Measurements from ENCODE around the gene ZNF823. TPM values are rescaled to one million over a fixed set of nuclear protein-coding genes. Genes with fewer than 3 reads are reported as not detected.
A peak's percentile ranks its signal among the peaks of the same experiment; 100 is the strongest.

The ZNF823 gene
- total and polyA plus RNA-seq, 7 donors: 4.1 to 22.8 (median 12.5) TPM

GRCh38 chr19:11675569-11675968 lies 63.2 kb downstream of the ZNF823 start:
- no peak for TF ChIP-seq CTCF (IDR thresholded peaks at IDR 0.05)
- H3K36me3 ChIP-seq: no peaks in the 10 kb centered on the region
- DNase-seq: no peak
- intact Hi-C loops (cut with DNase I): no loop called here
- H3K27ac ChIP-seq: no peak overlapping the region
- H3K9me3 ChIP-seq: peaks cover 0 to 6% (median 2%) of the 10 kb centered on the region in 4 donors
- WGBS, 2 donors: 94 to 97% methylated on average over 6 of the region's 6 CpGs
- no peak overlapping the region for H3K4me3 ChIP-seq
- peaks cover 0 to 8% (median 0%) of the 10 kb centered on the region in 3 donors for H3K27me3 ChIP-seq
- H3K4me1 ChIP-seq: peaks cover 0 to 12% (median 8%) of the 10 kb centered on the region in 4 donors

- H3K4me3 ChIP-seq: peak overlapping the region; percentile 34 to 53 (median 43)
- no peak for DNase-seq
- H3K36me3 ChIP-seq: no peaks in the 10 kb centered on the region
- H3K27ac ChIP-seq: peak overlapping the region in 2 of 4 donors; percentile 25 to 38
- TF ChIP-seq POLR2AphosphoS5 (IDR thresholded peaks at IDR 0.05): no peak
- TF ChIP-seq POLR2A (IDR thresholded peaks at IDR 0.05): no peak
- TF ChIP-seq EP300 (IDR thresholded peaks at IDR 0.05): no peak
- TF ChIP-seq CTCF (IDR thresholded peaks at IDR 0.05): no peak
- intact Hi-C loops (cut with DNase I): no loop called here
- H3K9me3 ChIP-seq: no peaks in the 10 kb centered on the region
- H3K4me1 ChIP-seq: peaks cover 0 to 12% (median 8%) of the 10 kb centered on the region in 4 donors
- 13 to 48% methylated on average over 26 of the region's 26 CpGs for WGBS, 2 donors
- peaks cover 0 to 8% (median 0%) of the 10 kb centered on the region in 3 donors for H3K27me3 ChIP-seq
These were observed 64.7 kb downstream of the ZNF823 start for GRCh38 chr19:11674067-11674492.

- DNase-seq: peak; percentile 82
These were observed 65.1 kb downstream of the ZNF823 start for GRCh38 chr19:11673608-11674041.

More at GRCh38 chr19:11673608-11674041, 65.1 kb downstream of the ZNF823 start:
- WGBS, 2 donors: 4 to 16% methylated on average over 14 of the region's 14 CpGs
- Histone ChIP-seq H3K9me3 (no peaks in the 10 kb centered on the region), H3K4me1 (peaks cover 0 to 12% (median 8%) of the 10 kb centered on the region in 4 donors), H3K27ac (peak overlapping the region in 1 of 4 donors; percentile 38), H3K4me3 (peak overlapping the region; percentile 34 to 53 (median 43)), H3K36me3 (no peaks in the 10 kb centered on the region), H3K27me3 (peaks cover 0 to 8% (median 0%) of the 10 kb centered on the region in 3 donors)
- TF ChIP-seq POLR2AphosphoS5 (IDR thresholded peaks at IDR 0.05) (peak in 3 of 4 donors; percentile 12 to 15 (median 15)), EP300 (IDR thresholded peaks at IDR 0.05) (no peak), CTCF (IDR thresholded peaks at IDR 0.05) (peak; percentile 42 to 83 (median 74)), POLR2A (IDR thresholded peaks at IDR 0.05) (no peak)
- intact Hi-C loops (cut with DNase I): no loop called here

Small RNAs within 50 kb of the gene (small RNA-seq; reads per million reads assigned to genes)
- 0 reads per million in 3 donors for gene ZNF833P

Other genes with a start within 250 kb of the ZNF823 start
- 1 to 10 TPM; 3.2 to 8.6 (median 7.7) TPM for gene ZNF653, start 233.1 kb downstream of the ZNF823 start, total RNA-seq
- gene ZNF653, start 233.1 kb downstream of the ZNF823 start, polyA plus RNA-seq: 1 to 10 TPM; 3.9 to 8.8 (median 6.6) TPM
- gene ECSIT, start 209.8 kb downstream of the ZNF823 start, total RNA-seq: 10 to 100 TPM; 74.5 to 93.5 (median 82.4) TPM
- gene ECSIT, start 209.8 kb downstream of the ZNF823 start, polyA plus RNA-seq: 10 to 100 TPM; 60.7 to 75.8 (median 65.4) TPM
- 1,000 to 10,000 TPM; 1,586 to 3,058 (median 2,656) TPM for gene CNN1, start 200.1 kb downstream of the ZNF823 start, total RNA-seq
- 100 to 1,000 TPM in 1 of 3 donors, 10 to 100 TPM in 1, 1 to 10 TPM in 1; 4.9 to 115 (median 45.0) TPM for gene CNN1, start 200.1 kb downstream of the ZNF823 start, polyA plus RNA-seq
- gene ELOF1, start 179.7 kb downstream of the ZNF823 start, total RNA-seq: 10 to 100 TPM; 27.2 to 47.9 (median 38.9) TPM
- gene ELOF1, start 179.7 kb downstream of the ZNF823 start, polyA plus RNA-seq: 10 to 100 TPM; 49.8 to 67.3 (median 59.4) TPM
- 10 to 100 TPM in 2 of 4 donors, 1 to 10 TPM in 2; 7.6 to 23.5 (median 9.8) TPM for gene ACP5, start 161.3 kb downstream of the ZNF823 start, total RNA-seq
- gene ACP5, start 161.3 kb downstream of the ZNF823 start, polyA plus RNA-seq: 100 to 1,000 TPM in 1 of 3 donors, 10 to 100 TPM in 2; 26.4 to 266 (median 54.4) TPM
- 10 to 100 TPM in 3 of 4 donors, 1 to 10 TPM in 1; 7.9 to 13.8 (median 11.9) TPM for gene ZNF627, start 141.5 kb downstream of the ZNF823 start, total RNA-seq
- 1 to 10 TPM; 6.2 to 6.7 (median 6.6) TPM for gene ZNF627, start 141.5 kb downstream of the ZNF823 start, polyA plus RNA-seq
- gene ZNF441, start 28.1 kb upstream of the ZNF823 start, total RNA-seq: 10 to 100 TPM in 1 of 4 donors, 1 to 10 TPM in 3; 8.4 to 10.5 (median 8.8) TPM
- gene ZNF441, start 28.1 kb upstream of the ZNF823 start, polyA plus RNA-seq: 1 to 10 TPM in 2 of 3 donors, under 1 TPM in 1; 0.92 to 5.7 (median 2.4) TPM
- 1 to 10 TPM; 3.6 to 6.1 (median 5.1) TPM for gene ZNF491, start 59.6 kb upstream of the ZNF823 start, total RNA-seq
- 1 to 10 TPM in 1 of 3 donors, under 1 TPM in 2; 0.46 to 1.0 (median 0.60) TPM for gene ZNF491, start 59.6 kb upstream of the ZNF823 start, polyA plus RNA-seq
- 10 to 100 TPM in 2 of 4 donors, 1 to 10 TPM in 2; 5.6 to 15.0 (median 9.6) TPM for gene ZNF440, start 75.3 kb upstream of the ZNF823 start, total RNA-seq
- 10 to 100 TPM in 1 of 3 donors, 1 to 10 TPM in 2; 7.4 to 13.8 (median 9.0) TPM for gene ZNF440, start 75.3 kb upstream of the ZNF823 start, polyA plus RNA-seq
- gene ZNF439, start 109.8 kb upstream of the ZNF823 start, total RNA-seq: 1 to 10 TPM; 4.8 to 8.6 (median 6.5) TPM
- 1 to 10 TPM; 2.4 to 5.9 (median 3.9) TPM for gene ZNF439, start 109.8 kb upstream of the ZNF823 start, polyA plus RNA-seq
- gene ZNF69, start 148.8 kb upstream of the ZNF823 start, total RNA-seq: 10 to 100 TPM in 3 of 4 donors, 1 to 10 TPM in 1; 9.2 to 23.2 (median 18.3) TPM
- 1 to 10 TPM; 7.6 to 9.6 (median 7.8) TPM for gene ZNF69, start 148.8 kb upstream of the ZNF823 start, polyA plus RNA-seq
- 10 to 100 TPM; 13.7 to 19.7 (median 15.0) TPM for gene ZNF700, start 186.2 kb upstream of the ZNF823 start, total RNA-seq
- 10 to 100 TPM in 1 of 3 donors, 1 to 10 TPM in 2; 4.8 to 12.7 (median 5.8) TPM for gene ZNF700, start 186.2 kb upstream of the ZNF823 start, polyA plus RNA-seq
- 10 to 100 TPM in 1 of 4 donors, 1 to 10 TPM in 3; 2.3 to 11.9 (median 3.3) TPM for gene ZNF763, start 226.1 kb upstream of the ZNF823 start, total RNA-seq
- 1 to 10 TPM; 3.3 to 4.2 (median 3.9) TPM for gene ZNF763, start 226.1 kb upstream of the ZNF823 start, polyA plus RNA-seq